Nephron (organoid): ENCODE data around the gene XKR7.

Source experiments
- H3K27ac Mint-ChIP-seq, 3 experiments: 2 replicates each; pipeline ENCODE4 v1.8.0; 2020; ENCODE audit warnings: mixed read lengths in 3 of 3, mild to moderate bottlenecking in 2 of 3, moderate library complexity in 1 of 3
- H3K27me3 Mint-ChIP-seq: 2 replicates; pipeline ENCODE4 v1.8.0; 2021; ENCODE audit warnings: low read depth, mild to moderate bottlenecking, moderate library complexity, mixed read lengths
- H3K36me3 Mint-ChIP-seq: 2 replicates; pipeline ENCODE4 v1.8.0; 2020; ENCODE audit warnings: low read depth, mixed read lengths
- H3K4me1 Mint-ChIP-seq: 2 replicates; pipeline ENCODE4 v1.8.0; 2020; ENCODE audit warnings: mixed read lengths
- H3K4me3 Mint-ChIP-seq, 3 experiments: 2 replicates each; pipeline ENCODE4 v1.8.0; 2020; ENCODE audit warnings: mild to moderate bottlenecking in 3 of 3, mixed read lengths in 3 of 3, moderate library complexity in 2 of 3
- H3K9me3 Mint-ChIP-seq: 2 replicates; pipeline ENCODE4 v1.8.0; 2020; ENCODE audit warnings: mixed read lengths
- TF ChIP-seq, protein P1 (sequence below), 3 experiments: fragments of 200-600 bp; sonication (generic); IDR thresholded peaks; one replicate each; pipeline ENCODE4 v1.5.0; 2021; ENCODE audit warnings: antibody characterized with exemption in 3 of 3; ENCODE audit not compliant: unreplicated experiment in 3 of 3

XKR7 gene

DNA sequence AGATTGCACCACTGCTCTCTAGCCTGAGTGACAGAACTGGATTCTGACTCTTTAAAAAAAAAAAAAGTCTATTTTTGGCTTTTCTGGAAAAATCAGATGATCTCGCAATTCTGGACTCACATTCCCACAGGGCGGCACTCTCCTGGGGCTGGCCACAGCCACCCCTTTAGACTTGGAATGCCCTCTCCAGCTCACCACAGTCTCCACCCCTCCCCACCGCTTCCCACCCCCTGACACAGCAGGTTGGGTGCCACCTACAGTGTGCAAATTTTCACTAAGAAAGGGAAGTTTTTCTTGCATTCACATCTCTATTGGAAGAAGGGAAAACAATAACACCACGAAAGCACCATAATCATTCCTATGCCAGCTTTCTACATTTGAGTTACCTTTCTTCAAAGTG, 31.5 kb upstream of the XKR7 start:
- no peaks in the 10 kb centered on the region for H3K9me3 Mint-ChIP-seq
- H3K4me1 Mint-ChIP-seq: no peaks in the 10 kb centered on the region
- H3K4me3 Mint-ChIP-seq: no peak overlapping the region
- H3K36me3 Mint-ChIP-seq: no peaks in the 10 kb centered on the region
- TF ChIP-seq, protein P1, sequence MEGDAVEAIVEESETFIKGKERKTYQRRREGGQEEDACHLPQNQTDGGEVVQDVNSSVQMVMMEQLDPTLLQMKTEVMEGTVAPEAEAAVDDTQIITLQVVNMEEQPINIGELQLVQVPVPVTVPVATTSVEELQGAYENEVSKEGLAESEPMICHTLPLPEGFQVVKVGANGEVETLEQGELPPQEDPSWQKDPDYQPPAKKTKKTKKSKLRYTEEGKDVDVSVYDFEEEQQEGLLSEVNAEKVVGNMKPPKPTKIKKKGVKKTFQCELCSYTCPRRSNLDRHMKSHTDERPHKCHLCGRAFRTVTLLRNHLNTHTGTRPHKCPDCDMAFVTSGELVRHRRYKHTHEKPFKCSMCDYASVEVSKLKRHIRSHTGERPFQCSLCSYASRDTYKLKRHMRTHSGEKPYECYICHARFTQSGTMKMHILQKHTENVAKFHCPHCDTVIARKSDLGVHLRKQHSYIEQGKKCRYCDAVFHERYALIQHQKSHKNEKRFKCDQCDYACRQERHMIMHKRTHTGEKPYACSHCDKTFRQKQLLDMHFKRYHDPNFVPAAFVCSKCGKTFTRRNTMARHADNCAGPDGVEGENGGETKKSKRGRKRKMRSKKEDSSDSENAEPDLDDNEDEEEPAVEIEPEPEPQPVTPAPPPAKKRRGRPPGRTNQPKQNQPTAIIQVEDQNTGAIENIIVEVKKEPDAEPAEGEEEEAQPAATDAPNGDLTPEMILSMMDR (IDR thresholded peaks at IDR 0.05; ENCODE audit: unreplicated experiment in 3 of 3): no peak
- H3K27me3 Mint-ChIP-seq: peaks cover 1% of the 10 kb centered on the region
- no peak overlapping the region for H3K27ac Mint-ChIP-seq

DNA sequence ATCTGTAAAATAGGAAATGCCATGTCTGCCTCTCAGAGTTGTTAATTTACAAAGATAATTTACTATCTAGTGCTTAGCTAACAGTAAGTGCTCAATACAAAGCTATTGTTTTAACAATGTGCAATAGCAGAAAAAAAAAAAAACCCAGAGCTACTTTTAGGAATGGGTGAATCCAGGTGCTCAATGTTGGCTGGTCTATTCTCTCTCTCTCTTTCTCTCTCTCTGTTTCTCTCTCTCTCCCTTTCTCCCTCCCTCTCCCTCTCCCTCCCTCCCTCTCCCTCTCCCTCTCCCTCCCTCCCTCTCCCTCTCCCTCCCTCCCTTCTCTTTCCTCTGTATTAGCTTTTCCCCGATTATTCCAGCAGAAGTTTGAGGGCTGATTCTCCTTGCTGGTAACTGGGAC, 30.1 kb upstream of the XKR7 start:
- H3K4me1 Mint-ChIP-seq: no peaks in the 10 kb centered on the region
- no peak overlapping the region for H3K27ac Mint-ChIP-seq
- no peaks in the 10 kb centered on the region for H3K27me3 Mint-ChIP-seq
- peaks cover 4% of the 10 kb centered on the region for H3K36me3 Mint-ChIP-seq
- no peaks in the 10 kb centered on the region for H3K9me3 Mint-ChIP-seq
- TF ChIP-seq, protein P1 (IDR thresholded peaks at IDR 0.05; ENCODE audit: unreplicated experiment in 3 of 3): no peak
- no peak overlapping the region for H3K4me3 Mint-ChIP-seq

DNA sequence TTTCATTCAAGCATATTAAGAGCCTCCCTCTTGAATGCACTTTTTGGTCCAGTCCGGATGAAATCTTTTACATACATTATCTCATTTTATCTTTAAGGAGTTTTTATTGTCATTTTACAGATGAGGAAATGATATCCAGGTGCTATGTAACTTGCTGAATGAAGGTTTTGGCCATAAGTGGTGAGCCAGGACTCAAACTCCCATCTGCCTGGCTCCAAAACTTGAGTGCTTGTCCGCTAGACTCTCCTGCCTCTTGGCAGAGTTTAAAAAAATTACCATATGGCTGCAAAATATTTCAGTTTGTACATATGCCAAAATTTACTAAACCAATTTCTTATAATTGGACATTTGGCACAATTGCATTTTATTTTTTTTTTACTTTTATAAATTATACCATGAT, 28.3 kb upstream of the XKR7 start:
- peaks cover 4% of the 10 kb centered on the region for H3K4me1 Mint-ChIP-seq
- H3K27ac Mint-ChIP-seq: no peak overlapping the region
- H3K36me3 Mint-ChIP-seq: peaks cover 6% of the 10 kb centered on the region
- no peak overlapping the region for H3K4me3 Mint-ChIP-seq
- no peaks in the 10 kb centered on the region for H3K9me3 Mint-ChIP-seq
- TF ChIP-seq, protein P1 (IDR thresholded peaks at IDR 0.05; ENCODE audit: unreplicated experiment in 3 of 3): no peak
- H3K27me3 Mint-ChIP-seq: no peaks in the 10 kb centered on the region

DNA sequence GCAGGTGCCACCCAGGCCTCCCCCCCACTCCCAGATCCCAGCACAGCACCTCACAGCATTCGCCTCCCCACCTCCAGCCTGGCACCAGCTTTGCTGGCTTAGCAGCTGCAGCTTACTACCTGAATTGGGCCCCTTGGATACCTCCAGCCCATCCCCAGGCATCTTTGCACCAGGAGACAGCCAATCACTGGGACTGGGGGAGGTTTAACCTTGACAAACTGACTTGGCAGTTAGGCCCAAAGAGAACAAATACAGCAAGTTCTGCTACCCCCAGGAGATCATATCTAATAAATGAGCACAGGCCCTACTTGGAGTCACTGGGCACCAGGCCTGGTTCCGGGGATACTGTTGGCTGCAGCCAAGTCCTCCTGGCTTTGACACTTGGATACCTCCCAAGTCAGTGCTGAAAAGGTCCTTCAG, 24.9 kb upstream of the XKR7 start:
- no peak overlapping the region for H3K4me3 Mint-ChIP-seq
- TF ChIP-seq, protein P1 (IDR thresholded peaks at IDR 0.05; ENCODE audit: unreplicated experiment in 3 of 3): no peak
- peaks cover 15% of the 10 kb centered on the region for H3K4me1 Mint-ChIP-seq
- peaks cover 30% of the 10 kb centered on the region for H3K36me3 Mint-ChIP-seq
- H3K27me3 Mint-ChIP-seq: no peaks in the 10 kb centered on the region
- H3K27ac Mint-ChIP-seq: peak overlapping the region in 2 of 3 experiments; percentile 62 to 78
- no peaks in the 10 kb centered on the region for H3K9me3 Mint-ChIP-seq

DNA sequence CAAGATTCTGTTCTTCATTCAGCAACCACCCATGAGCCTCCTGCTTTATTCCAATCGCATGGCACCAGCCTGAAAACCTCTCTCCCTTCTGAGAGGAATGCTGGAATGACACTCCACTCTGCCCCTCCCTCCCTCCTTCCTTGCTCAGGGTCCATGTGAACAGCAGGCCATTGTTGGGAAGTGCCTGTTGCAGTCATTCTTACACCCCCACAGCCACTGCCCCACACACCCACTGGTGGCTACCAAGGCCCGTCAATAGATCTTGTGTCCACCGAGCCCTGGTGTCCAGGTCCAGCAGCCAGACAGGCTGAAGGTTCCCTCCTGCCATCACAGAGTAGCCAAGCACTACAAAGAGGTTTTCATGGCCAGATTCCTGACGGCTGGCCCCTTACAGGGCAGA, 22.6 kb upstream of the XKR7 start:
- Mint-ChIP-seq H3K4me3 (no peak overlapping the region), H3K27ac (peak overlapping the region in 1 of 3 experiments; percentile 77), H3K36me3 (peaks cover 50% of the 10 kb centered on the region), H3K9me3 (no peaks in the 10 kb centered on the region), H3K4me1 (peaks cover 29% of the 10 kb centered on the region), H3K27me3 (no peaks in the 10 kb centered on the region)
- TF ChIP-seq, protein P1 (IDR thresholded peaks at IDR 0.05; ENCODE audit: unreplicated experiment in 3 of 3): no peak

DNA sequence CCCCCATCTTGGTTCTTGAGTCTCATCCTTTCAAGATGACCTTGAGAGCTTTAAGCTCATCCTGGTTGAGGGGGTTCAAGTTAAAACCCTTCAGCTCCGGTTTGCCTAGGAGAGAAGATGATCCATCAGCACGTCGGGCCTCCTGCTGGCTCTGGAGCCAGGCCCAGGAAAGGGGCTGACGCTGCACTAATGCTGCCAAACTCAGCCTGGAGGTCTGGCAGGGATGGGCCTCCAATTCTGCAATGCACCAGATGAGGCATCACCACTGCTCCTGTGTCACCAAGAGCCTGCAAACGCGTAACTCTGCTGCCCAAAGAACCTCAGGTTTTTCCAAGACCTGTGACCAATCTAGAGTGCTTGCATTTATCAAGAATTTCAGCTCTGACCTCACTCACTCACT, 22.2 kb upstream of the XKR7 start:
- Mint-ChIP-seq H3K4me1 (peaks cover 34% of the 10 kb centered on the region), H3K9me3 (no peaks in the 10 kb centered on the region), H3K27me3 (no peaks in the 10 kb centered on the region), H3K4me3 (peak overlapping the region in 1 of 3 experiments; percentile 52), H3K27ac (peak overlapping the region in 2 of 3 experiments; percentile 54 to 77), H3K36me3 (peaks cover 50% of the 10 kb centered on the region)
- TF ChIP-seq, protein P1 (IDR thresholded peaks at IDR 0.05; ENCODE audit: unreplicated experiment in 3 of 3): no peak
